GM12891 (cell line): ENCODE data around the gene SEMA3G.

Experiments
- POLR2A ChIP-seq: IDR thresholded peaks from 2 replicates; pipeline ENCODE4 v1.6.1; 2011; ENCODE audit warnings: low read depth, low read length, control low read depth
- POLR2AphosphoS5 ChIP-seq: IDR thresholded peaks from 2 replicates; pipeline ENCODE4 v1.6.1; 2011; ENCODE audit warnings: low read depth, low read length, control low read depth
- SPI1 ChIP-seq: IDR thresholded peaks from 2 replicates; pipeline ENCODE4 v1.6.1; 2011; ENCODE audit warnings: low read depth, low read length, control low read depth
- TAF1 ChIP-seq: IDR thresholded peaks from 2 replicates; pipeline ENCODE4 v1.6.1; 2011; ENCODE audit warnings: low read depth, low read length, control low read depth

- TF ChIP-seq POLR2A (no peak), TAF1 (no peak), SPI1 (no peak), POLR2AphosphoS5 (no peak)
Observed at GRCh38 chr3:52456169-52456799, 11.4 kb upstream of the SEMA3G start.
